Measurements from ENCODE around the gene MICU1.
A peak's percentile ranks its signal among the peaks of the same experiment; 100 is the strongest.
"Not testable (repeated sequence)": the region's sequence is repeated elsewhere in the genome, so short reads cannot be mapped to it uniquely, and the experiment has no call there.

Gene MICU1

GRCh38 chr10:72346117-72346516, 279.8 kb downstream of the MICU1 start:
- DNase-seq (ENCODE audit: low read depth): not testable (repeated sequence)

GRCh38 chr10:72344932-72345331, 280.9 kb downstream of the MICU1 start:
- DNase-seq (ENCODE audit: low read depth): no peak

GRCh38 chr10:72342911-72343310, 283.0 kb downstream of the MICU1 start:
- DNase-seq (ENCODE audit: low read depth): no peak

- peak; percentile 66 for DNase-seq (ENCODE audit: low read depth)
These were observed 285.2 kb downstream of the MICU1 start for GRCh38 chr10:72340510-72341261.

- no peak for DNase-seq (ENCODE audit: low read depth)
These were observed 287.7 kb downstream of the MICU1 start for GRCh38 chr10:72338180-72338579.

GRCh38 chr10:72337722-72338121, 288.2 kb downstream of the MICU1 start:
- no peak for DNase-seq (ENCODE audit: low read depth)

- peak; percentile 57 for DNase-seq (ENCODE audit: low read depth)
These were observed 288.7 kb downstream of the MICU1 start for GRCh38 chr10:72337039-72337629.

- no peak for DNase-seq (ENCODE audit: low read depth)
These were observed 289.4 kb downstream of the MICU1 start for GRCh38 chr10:72336259-72337038.

- no peak for DNase-seq (ENCODE audit: low read depth)
These were observed 290.3 kb downstream of the MICU1 start for GRCh38 chr10:72335394-72336258.

- peak; percentile 76 for DNase-seq (ENCODE audit: low read depth)
These were observed 291.0 kb downstream of the MICU1 start for GRCh38 chr10:72334825-72335393.

- DNase-seq (ENCODE audit: low read depth): no peak
These were observed 291.6 kb downstream of the MICU1 start for GRCh38 chr10:72334196-72334824.

GRCh38 chr10:72333112-72334015, 292.5 kb downstream of the MICU1 start:
- DNase-seq (ENCODE audit: low read depth): no peak

GRCh38 chr10:72332423-72333111, 293.3 kb downstream of the MICU1 start:
- DNase-seq (ENCODE audit: low read depth): no peak

- DNase-seq (ENCODE audit: low read depth): peak; percentile 82
These were observed 294.1 kb downstream of the MICU1 start for GRCh38 chr10:72331575-72332422.

- no peak for DNase-seq (ENCODE audit: low read depth)
These were observed 295.8 kb downstream of the MICU1 start for GRCh38 chr10:72330069-72330426.

- no peak for DNase-seq (ENCODE audit: low read depth)
These were observed 296.4 kb downstream of the MICU1 start for GRCh38 chr10:72329290-72330068.

- no peak for DNase-seq (ENCODE audit: low read depth)
These were observed 297.1 kb downstream of the MICU1 start for GRCh38 chr10:72328829-72329204.

All from activated T-cell treated with anti-CD3 and anti-CD28 coated beads for 24 hours (primary cell).